ENCODE results near the gene PITX1.
"Not testable (repeated sequence)": the region's sequence is repeated elsewhere in the genome, so short reads cannot be mapped to it uniquely, and the experiment has no call there.

PITX1 gene

DNA sequence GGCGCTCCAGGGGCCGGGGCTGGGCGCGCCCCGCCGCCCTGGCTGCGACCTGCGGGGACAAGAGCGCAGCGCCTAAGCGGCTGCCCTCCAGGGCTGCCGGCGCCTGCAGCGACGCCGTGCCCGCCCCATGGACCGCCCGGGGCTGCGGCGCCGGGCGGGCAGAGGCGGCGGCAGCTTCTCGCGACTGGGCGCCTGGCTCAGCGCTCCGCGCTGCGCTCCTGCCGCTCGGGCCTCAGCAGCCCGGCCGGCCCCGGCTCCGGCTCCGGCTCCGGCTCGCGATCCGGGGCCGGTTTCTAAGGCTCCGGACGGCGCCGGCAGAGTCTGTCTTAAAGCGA, at the start of gene PITX1:
PITX1 (minus strand) TSS at position 328 of the 335 bp plus-strand sequence. CDS start 347 bp downstream, outside the sequence.
- H3K9me3 ChIP-seq (ENCODE audit: low read length) = peaks cover 6% of the 10 kb centered on the region
- H3K4me1 ChIP-seq (ENCODE audit: insufficient read depth, low read length) = peaks cover 4% of the 10 kb centered on the region
- peaks cover 97% of the 10 kb centered on the region for H3K27me3 ChIP-seq (ENCODE audit: insufficient read depth, low read length)
- no peak within 1 kb of the TSS for H3K4me3 ChIP-seq (ENCODE audit: low read length)
- H2AFZ ChIP-seq (ENCODE audit: low read depth, low read length) = peak within 1 kb of the TSS; percentile 21
- H3K36me3 ChIP-seq (ENCODE audit: insufficient read depth, low read length) = no peaks in the 10 kb centered on the region

DNA sequence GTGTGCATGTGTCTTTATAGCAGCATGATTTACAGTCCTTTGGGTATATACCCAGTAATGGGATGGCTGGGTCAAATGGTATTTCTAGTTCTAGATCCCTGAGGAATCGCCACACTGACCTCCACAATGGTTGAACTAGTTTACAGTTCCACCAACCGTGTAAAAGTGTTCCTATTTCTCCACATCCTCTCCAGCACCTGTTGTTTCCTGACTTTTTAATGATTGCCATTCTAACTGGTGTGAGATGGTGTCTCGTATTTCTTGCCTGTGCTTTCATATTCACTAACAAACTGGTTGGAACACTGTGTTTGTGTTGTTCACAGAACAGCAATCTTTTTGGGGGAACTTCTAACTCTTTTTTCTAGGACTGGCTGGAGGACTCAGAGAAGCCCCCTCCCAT, 49.3 kb upstream of the PITX1 start:
- not testable (repeated sequence) for H2AFZ ChIP-seq (ENCODE audit: low read depth, low read length); H3K27me3 ChIP-seq (ENCODE audit: insufficient read depth, low read length); H3K4me3 ChIP-seq (ENCODE audit: low read length); H3K36me3 ChIP-seq (ENCODE audit: insufficient read depth, low read length); H3K9me3 ChIP-seq (ENCODE audit: low read length); H3K4me1 ChIP-seq (ENCODE audit: insufficient read depth, low read length)

DNA sequence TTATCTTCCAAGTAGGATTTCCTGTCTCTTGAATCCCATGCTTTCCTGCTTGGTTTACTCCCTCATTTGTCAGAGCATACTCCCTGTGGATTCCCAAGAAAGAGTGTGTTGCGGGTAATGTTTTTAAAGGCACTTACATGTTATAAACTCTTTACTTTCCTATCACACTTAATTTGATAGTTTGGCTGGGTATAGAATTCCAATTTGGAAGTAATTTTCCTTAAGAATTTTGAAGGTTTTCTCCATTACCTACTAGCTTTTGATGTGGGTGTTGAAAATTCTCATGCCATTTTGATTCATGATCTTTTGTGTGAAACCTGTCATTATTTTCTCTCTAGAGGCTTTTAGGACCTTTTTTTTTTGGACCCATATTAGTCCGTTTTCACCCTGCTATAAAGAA, 47.2 kb upstream of the PITX1 start:
- Histone ChIP-seq H3K4me3 (ENCODE audit: low read length) (no peak overlapping the region), H3K27me3 (ENCODE audit: insufficient read depth, low read length) (peaks cover 10% of the 10 kb centered on the region), H3K36me3 (ENCODE audit: insufficient read depth, low read length) (no peaks in the 10 kb centered on the region), H3K4me1 (ENCODE audit: insufficient read depth, low read length) (no peaks in the 10 kb centered on the region), H3K9me3 (ENCODE audit: low read length) (no peaks in the 10 kb centered on the region), H2AFZ (ENCODE audit: low read depth, low read length) (no peak overlapping the region)

DNA sequence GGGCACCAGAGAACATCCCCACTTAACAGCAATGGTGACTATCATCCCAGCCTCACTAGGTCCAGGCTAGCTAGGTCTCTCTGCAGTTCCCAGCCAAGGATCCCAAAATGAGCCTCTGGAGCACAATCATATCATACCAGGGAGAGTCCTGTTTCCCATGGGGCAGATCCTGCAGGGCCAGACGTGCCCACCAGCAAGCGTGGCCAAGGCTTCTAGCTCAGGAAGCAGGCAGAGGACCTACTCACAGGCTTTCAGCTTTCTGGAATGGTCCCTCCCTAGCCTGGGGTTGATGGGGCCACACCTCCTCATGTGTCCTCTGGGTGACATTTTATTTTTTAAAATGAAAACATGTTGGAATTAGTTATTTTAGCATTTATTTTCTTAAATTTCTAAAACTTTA, 45.7 kb upstream of the PITX1 start:
- Histone ChIP-seq H3K27me3 (ENCODE audit: insufficient read depth, low read length) (peaks cover 15% of the 10 kb centered on the region), H3K4me1 (ENCODE audit: insufficient read depth, low read length) (no peaks in the 10 kb centered on the region), H3K4me3 (ENCODE audit: low read length) (no peak overlapping the region), H3K9me3 (ENCODE audit: low read length) (no peaks in the 10 kb centered on the region), H2AFZ (ENCODE audit: low read depth, low read length) (no peak overlapping the region), H3K36me3 (ENCODE audit: insufficient read depth, low read length) (no peaks in the 10 kb centered on the region)

DNA sequence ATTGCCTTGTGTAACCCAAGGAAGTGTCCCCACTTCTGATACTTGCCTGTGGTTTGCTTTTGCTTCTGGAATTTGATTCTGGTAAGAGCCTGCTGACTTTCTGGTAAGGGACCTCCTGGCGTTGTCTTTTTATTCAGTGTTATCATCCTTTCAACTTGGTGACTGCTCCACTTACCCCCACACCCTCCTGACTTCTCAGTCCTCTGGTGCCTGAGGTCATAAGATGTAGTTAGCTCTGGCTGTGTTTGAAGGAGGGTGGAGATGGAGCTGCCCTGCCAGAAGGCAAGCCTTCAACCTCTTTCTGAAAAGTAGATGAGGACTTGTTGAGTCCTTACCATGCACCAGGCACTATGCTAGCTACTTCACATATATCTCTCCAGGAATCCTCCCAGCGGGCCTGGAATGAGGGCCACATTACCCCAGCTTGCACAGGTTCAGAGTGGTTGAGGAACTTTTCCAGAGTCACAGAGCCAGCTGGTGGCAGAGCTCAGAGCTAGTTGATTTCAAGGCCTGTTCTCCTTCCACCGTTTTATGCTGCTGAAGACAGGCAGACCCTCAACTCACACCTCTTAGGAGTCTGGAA, 45.2 kb upstream of the PITX1 start:
- no peaks in the 10 kb centered on the region for H3K36me3 ChIP-seq (ENCODE audit: insufficient read depth, low read length)
- H3K27me3 ChIP-seq (ENCODE audit: insufficient read depth, low read length) = peaks cover 16% of the 10 kb centered on the region
- H3K4me1 ChIP-seq (ENCODE audit: insufficient read depth, low read length) = no peaks in the 10 kb centered on the region
- no peak overlapping the region for H3K4me3 ChIP-seq (ENCODE audit: low read length)
- H3K9me3 ChIP-seq (ENCODE audit: low read length) = no peaks in the 10 kb centered on the region
- H2AFZ ChIP-seq (ENCODE audit: low read depth, low read length) = no peak overlapping the region

DNA sequence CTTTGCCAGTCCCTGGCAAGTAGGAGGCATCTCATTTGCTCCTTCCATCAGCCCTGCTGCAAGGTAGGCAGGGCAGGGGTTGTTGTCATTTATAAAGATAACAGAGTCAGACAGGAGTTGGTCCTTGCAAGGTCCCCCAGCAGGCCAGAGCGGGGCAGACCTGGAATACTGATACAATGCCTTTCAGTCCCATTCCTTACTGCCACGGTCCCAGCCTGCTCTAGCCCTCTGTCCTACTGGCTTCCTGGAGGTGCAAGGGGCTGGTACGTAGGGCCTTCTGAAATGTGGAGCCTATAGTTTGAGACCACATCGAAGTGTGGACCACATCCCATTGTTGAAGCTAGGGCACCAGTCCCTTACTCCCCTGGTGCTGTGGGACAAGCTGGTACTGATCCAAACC, 42.8 kb upstream of the PITX1 start:
- Histone ChIP-seq H3K9me3 (ENCODE audit: low read length) (no peaks in the 10 kb centered on the region), H3K4me1 (ENCODE audit: insufficient read depth, low read length) (no peaks in the 10 kb centered on the region), H3K4me3 (ENCODE audit: low read length) (no peak overlapping the region), H3K36me3 (ENCODE audit: insufficient read depth, low read length) (no peaks in the 10 kb centered on the region), H2AFZ (ENCODE audit: low read depth, low read length) (no peak overlapping the region), H3K27me3 (ENCODE audit: insufficient read depth, low read length) (peaks cover 26% of the 10 kb centered on the region)

DNA sequence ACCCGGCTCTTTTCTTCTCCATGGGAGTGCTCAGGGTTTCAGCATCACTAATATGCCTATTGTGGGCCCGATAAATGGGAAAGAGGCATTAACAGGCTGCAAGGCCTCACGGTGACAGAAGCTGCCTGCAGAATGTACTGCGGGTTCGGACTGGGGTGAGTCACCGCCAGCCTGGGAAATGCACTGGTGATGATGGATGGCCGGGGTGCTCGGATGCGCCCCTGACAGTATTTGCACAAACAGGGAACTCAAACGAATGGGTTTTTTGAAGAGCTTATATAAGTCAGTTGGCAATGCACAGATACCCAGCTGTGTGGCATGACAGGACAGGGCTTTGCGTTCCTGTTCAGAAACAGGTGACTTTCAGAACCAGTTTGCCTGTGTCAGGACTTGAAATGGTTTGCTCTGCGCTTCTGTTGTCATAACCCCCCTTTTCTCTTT, 42.0 kb upstream of the PITX1 start:
- Histone ChIP-seq H3K9me3 (ENCODE audit: low read length) (no peaks in the 10 kb centered on the region), H3K36me3 (ENCODE audit: insufficient read depth, low read length) (no peaks in the 10 kb centered on the region), H3K4me3 (ENCODE audit: low read length) (no peak overlapping the region), H2AFZ (ENCODE audit: low read depth, low read length) (no peak overlapping the region), H3K27me3 (ENCODE audit: insufficient read depth, low read length) (peaks cover 26% of the 10 kb centered on the region), H3K4me1 (ENCODE audit: insufficient read depth, low read length) (no peaks in the 10 kb centered on the region)

DNA sequence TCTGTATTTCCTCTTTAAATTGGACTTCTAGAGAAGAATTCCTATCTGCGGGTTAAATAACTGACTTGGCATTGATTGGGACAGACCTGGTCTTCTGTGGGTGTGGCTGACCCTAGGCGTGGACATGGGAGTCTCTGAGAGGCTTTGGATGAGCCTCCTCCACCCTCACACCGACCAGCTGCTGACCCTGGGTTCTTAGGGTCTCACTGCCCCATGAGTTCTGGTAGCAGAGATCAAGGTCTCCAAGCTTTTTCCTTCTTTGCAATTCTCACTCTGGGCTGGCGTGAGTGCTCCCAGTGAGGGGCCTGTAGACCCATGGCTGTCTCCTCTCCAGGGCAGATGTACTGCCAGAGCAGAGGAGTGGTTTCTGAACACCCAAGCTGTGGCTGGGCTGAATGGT, 41.6 kb upstream of the PITX1 start:
- Histone ChIP-seq H2AFZ (ENCODE audit: low read depth, low read length) (no peak overlapping the region), H3K9me3 (ENCODE audit: low read length) (no peaks in the 10 kb centered on the region), H3K4me1 (ENCODE audit: insufficient read depth, low read length) (no peaks in the 10 kb centered on the region), H3K36me3 (ENCODE audit: insufficient read depth, low read length) (no peaks in the 10 kb centered on the region), H3K4me3 (ENCODE audit: low read length) (no peak overlapping the region), H3K27me3 (ENCODE audit: insufficient read depth, low read length) (peaks cover 26% of the 10 kb centered on the region)

DNA sequence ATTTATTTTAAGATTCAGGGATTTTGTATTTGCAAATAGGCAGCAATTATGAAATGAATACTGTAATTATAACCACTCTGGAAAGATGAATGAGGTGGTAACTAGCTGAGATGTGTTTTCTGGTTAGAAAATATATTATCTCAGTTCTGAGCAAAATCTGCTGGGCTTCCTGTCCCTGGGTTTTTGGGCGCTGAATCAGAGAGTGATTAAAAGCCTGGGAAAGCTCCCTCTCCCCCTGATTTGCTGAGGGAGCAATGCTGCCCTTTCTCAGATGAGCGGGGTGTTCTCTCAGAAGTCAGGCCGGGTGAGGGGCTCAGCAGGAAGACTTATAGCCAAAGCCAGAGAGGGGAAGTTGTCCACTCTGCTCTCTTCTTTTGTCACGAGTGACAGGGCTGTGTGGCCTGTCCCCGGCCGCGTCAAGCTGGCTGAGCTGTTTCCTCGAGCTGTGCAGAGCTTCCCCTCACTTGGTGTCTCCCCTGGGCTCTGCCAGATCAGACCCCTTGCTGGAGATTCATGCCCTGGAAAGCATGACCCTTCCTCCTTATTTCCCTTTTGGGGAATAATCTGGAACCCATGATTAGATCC, 39.8 kb upstream of the PITX1 start:
- H3K27me3 ChIP-seq (ENCODE audit: insufficient read depth, low read length) = peaks cover 31% of the 10 kb centered on the region
- H3K36me3 ChIP-seq (ENCODE audit: insufficient read depth, low read length) = no peaks in the 10 kb centered on the region
- H2AFZ ChIP-seq (ENCODE audit: low read depth, low read length) = no peak overlapping the region
- no peaks in the 10 kb centered on the region for H3K9me3 ChIP-seq (ENCODE audit: low read length)
- H3K4me1 ChIP-seq (ENCODE audit: insufficient read depth, low read length) = peaks cover 4% of the 10 kb centered on the region
- H3K4me3 ChIP-seq (ENCODE audit: low read length) = no peak overlapping the region

DNA sequence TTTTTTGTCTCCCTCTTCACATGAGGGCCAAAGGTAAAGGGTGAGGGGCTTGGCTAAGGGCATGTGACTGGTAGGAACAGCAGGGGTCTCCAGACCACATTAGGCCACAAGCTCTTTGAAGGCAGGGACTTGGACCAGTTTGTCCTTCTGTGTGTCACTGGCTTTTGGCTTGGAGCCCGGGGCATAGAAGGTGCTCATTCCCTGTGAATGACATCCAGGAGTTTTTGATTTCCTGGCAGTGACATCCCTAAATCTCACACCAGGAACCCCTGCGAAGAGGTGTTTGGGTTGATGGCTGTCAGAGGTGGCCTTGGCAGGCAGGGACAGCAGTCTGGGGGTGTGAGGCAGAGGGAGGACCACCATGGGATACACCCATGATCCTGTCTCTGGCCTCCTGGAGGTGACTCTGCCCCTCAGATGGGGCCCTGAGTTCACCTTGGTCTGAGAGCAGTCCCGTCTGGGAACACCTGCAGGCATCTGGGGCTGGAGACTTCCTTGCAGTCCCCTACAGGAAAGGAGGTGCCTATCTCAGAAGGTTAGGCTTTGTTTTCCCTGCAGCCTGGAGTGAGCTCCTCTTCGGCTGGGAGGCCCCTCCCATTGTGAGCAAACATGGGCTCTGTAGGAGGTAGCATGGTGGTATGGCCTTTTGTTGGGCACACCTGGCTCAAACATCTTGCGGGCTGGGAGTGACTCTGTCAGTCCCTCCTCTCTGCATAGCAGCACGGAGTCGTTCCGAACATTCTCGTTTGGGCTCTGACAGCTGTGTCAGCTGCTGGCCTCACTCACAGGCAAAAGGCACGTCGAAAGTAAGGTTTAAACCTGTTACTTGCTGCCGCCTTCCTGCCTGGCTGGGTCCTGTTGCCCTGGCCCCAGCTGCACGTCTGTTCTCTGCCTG, 38.6 kb upstream of the PITX1 start:
- Histone ChIP-seq H3K36me3 (ENCODE audit: insufficient read depth, low read length) (no peaks in the 10 kb centered on the region), H3K9me3 (ENCODE audit: low read length) (no peaks in the 10 kb centered on the region), H3K4me3 (ENCODE audit: low read length) (no peak overlapping the region), H3K27me3 (ENCODE audit: insufficient read depth, low read length) (peaks cover 40% of the 10 kb centered on the region), H3K4me1 (ENCODE audit: insufficient read depth, low read length) (peaks cover 4% of the 10 kb centered on the region), H2AFZ (ENCODE audit: low read depth, low read length) (no peak overlapping the region)

DNA sequence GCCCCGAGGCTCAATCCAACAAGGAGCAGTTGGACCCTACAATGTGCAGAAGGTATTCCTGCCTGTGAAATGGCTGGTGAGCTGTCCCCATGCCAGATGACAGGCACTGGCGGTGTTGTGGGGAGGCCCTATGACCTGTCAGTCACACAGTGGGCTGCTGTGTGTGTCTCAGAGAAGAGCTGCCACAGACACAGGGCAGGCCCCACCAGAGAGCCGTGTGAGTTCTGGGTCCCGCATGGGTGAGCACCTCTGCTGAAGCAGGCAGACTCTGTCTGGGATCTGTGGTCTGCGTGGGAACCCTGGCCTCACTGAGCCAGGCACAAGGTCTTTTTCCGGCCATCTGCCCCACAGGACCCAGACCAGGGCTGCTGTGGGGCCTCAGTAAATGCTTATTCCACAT, 37.3 kb upstream of the PITX1 start:
- Histone ChIP-seq H3K4me1 (ENCODE audit: insufficient read depth, low read length) (peaks cover 4% of the 10 kb centered on the region), H2AFZ (ENCODE audit: low read depth, low read length) (no peak overlapping the region), H3K27me3 (ENCODE audit: insufficient read depth, low read length) (peaks cover 48% of the 10 kb centered on the region), H3K9me3 (ENCODE audit: low read length) (no peaks in the 10 kb centered on the region), H3K36me3 (ENCODE audit: insufficient read depth, low read length) (no peaks in the 10 kb centered on the region), H3K4me3 (ENCODE audit: low read length) (no peak overlapping the region)

DNA sequence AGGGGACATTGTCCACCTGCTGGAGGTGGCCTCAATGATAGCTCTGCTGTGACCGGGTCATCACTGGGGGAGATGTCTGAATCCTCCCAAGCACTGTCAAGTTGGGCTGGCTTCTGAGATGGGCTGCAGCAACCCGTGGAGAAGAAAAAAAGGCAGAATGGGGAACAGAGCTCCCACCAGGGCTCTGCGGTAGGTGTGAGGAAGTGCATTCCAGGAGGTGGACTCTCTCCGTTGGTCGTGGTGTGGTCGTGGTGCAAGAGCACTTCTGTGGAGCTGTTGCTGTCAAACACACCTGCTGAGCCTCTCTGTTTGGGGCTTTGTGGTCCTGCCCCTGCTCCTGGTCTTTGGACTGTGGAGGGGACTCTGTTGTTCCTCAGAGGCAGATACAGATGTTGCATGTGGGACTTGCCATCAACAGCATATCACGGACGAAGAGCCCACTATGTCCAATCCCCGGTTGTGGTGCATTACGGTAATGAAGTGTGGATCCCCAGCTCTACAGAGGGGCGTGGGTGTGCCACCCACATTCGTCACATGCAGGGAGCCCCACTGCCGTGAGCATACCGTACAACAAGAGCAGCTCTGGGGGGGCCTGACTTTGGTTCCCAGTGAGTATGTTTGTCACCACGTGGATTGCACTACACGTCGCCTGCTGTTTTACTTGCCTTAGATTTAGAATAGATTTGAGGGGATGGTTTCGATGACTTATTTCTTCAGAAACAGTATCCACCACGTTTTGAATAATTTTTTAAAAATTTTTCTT, 36.0 kb upstream of the PITX1 start:
- Histone ChIP-seq H3K27me3 (ENCODE audit: insufficient read depth, low read length) (peaks cover 54% of the 10 kb centered on the region), H3K4me3 (ENCODE audit: low read length) (no peak overlapping the region), H3K36me3 (ENCODE audit: insufficient read depth, low read length) (no peaks in the 10 kb centered on the region), H3K9me3 (ENCODE audit: low read length) (no peaks in the 10 kb centered on the region), H2AFZ (ENCODE audit: low read depth, low read length) (no peak overlapping the region), H3K4me1 (ENCODE audit: insufficient read depth, low read length) (peaks cover 4% of the 10 kb centered on the region)
